Keratinocyte (primary cell): ENCODE measurements around the gene ZNF19.

Experiments used
- CTCF ChIP-seq, 3 experiments: IDR thresholded peaks in 1 of 3; conservative IDR thresholded peaks in 1 of 3; optimal IDR thresholded peaks in 1 of 3; 2 replicates in 2 of 3; 3 replicates in 1 of 3; pipeline versions ENCODE3 to v1.5.1; 2011; ENCODE audit warnings: low read length in 3 of 3, mild to moderate bottlenecking in 3 of 3, moderate library complexity in 2 of 3, control low read depth in 1 of 3, inconsistent platforms in 1 of 3; ENCODE audit not compliant: insufficient read depth in 2 of 3; ENCODE audit errors: extremely low read depth in 1 of 3
- EZH2 ChIP-seq: IDR thresholded peaks from one replicate; pipeline ENCODE4 v1.6.1; 2012; ENCODE audit warnings: inconsistent platforms, mild to moderate bottlenecking, low read length, moderate library complexity

DNA sequence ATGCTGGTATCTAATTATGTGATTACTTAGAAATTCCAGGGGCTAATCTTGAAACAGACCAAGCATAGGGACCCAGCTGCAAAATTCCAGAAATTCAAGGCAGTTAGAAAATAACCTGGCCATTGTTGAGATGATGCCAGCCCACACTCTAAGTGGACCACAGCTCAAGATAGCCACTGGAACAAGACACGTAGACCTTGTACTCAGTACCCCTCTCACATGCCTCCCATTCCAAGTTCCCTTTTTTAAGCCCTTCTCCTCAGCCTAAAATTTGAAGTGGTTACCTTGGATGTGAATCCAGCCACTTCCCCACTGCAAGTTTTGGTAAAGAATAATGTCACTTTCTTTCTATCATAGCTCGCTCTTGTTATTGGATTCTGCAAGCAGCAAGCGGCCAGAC, 4.1 kb upstream of the ZNF19 start:
- TF ChIP-seq CTCF (optimal IDR thresholded peaks at IDR 0.05 in 1 of 3, IDR thresholded peaks at IDR 0.05 in 1 of 3, conservative IDR thresholded peaks at IDR 0.05 in 1 of 3; ENCODE audit: extremely low read depth in 1 of 3, insufficient read depth in 2 of 3, low read length in 3 of 3) (no peak), EZH2 (no peak)
